Measurements from ENCODE around the gene CRABP2. TPM values are rescaled to one million over a fixed set of nuclear protein-coding genes. Genes with fewer than 3 reads are reported as not detected.
A peak's percentile ranks its signal among the peaks of the same experiment; 100 is the strongest.

CRABP2 gene
- total and polyA plus RNA-seq, 2 of the 13 experiments (the other 11 are each of a cell fraction or from before 2014, with no cell fraction given), result 0.40 to 0.60 TPM

DNA sequence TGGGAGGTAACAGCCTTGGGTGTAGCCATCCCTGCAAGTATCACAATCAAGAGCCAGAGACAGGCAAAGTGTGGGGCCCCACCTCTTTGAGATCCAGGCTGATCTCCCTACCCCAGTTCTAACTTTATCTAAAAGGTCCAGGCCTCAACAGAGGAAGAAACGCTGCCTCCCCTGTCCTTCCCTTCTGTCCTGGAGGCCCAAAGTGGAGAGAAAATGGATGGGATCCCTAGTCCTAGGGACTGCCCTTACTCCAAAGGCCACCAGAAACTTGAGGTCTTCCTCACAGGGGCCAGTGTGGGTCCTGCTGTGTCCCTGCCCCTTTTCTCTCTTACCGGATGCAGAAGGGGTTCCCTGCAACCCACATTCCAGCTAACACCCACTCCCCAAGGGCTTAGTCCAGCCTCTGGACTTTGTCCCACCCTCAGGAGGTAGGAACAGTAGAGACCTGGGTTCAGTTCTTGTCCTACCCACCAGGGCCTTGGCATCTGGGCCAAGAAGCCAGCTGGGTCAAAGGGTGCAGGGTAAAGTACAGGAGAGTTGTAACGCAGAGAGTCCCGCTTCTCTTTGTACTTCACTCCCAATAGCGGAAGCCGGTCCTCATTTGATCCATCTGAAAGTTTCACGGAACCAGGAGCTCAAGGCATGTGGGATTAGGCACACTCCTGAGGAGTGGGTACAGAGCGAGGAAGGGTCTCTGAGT lies 44.2 kb upstream of the CRABP2 start (continued):
- no peak; the same call in 1 of the 2 replicates for TF ChIP-seq TP53 (CRISPR knock-in tag; conservative IDR thresholded peaks at IDR 0.05)
- no peak for TF ChIP-seq ZFP82 (CRISPR knock-in tag; IDR thresholded peaks at IDR 0.05; ENCODE audit: borderline replicate concordance)
- TF ChIP-seq NFATC3 (CRISPR knock-in tag; IDR thresholded peaks at IDR 0.05), result no peak
- no peak for TF ChIP-seq SMC3 (IDR thresholded peaks at IDR 0.05; ENCODE audit: low read length)
- TF ChIP-seq SNAI1 (CRISPR knock-in tag; IDR thresholded peaks at IDR 0.05; ENCODE audit: borderline replicate concordance), result no peak
- no peak for TF ChIP-seq ZNF3 (CRISPR knock-in tag; IDR thresholded peaks at IDR 0.05)
- TF ChIP-seq NR1H2 (CRISPR knock-in tag; IDR thresholded peaks at IDR 0.05; ENCODE audit: borderline replicate concordance, low read depth), result no peak
- no peak for TF ChIP-seq ZNF615 (CRISPR knock-in tag; IDR thresholded peaks at IDR 0.05; ENCODE audit: borderline replicate concordance)
- TF ChIP-seq HNRNPLL (IDR thresholded peaks at IDR 0.05; ENCODE audit: low read depth, low read length, poor library complexity, severe bottlenecking), result no peak
- TF ChIP-seq ZNF543 (CRISPR knock-in tag; IDR thresholded peaks at IDR 0.05), result no peak
- TF ChIP-seq ZNF274 (CRISPR knock-in tag; IDR thresholded peaks at IDR 0.05), result no peak
- peak in 1 of 2 experiments; percentile 38; a peak in 1 of 4 replicates for TF ChIP-seq NR2F1 (CRISPR knock-in tag; IDR thresholded peaks at IDR 0.05)
- TF ChIP-seq, protein P1, sequence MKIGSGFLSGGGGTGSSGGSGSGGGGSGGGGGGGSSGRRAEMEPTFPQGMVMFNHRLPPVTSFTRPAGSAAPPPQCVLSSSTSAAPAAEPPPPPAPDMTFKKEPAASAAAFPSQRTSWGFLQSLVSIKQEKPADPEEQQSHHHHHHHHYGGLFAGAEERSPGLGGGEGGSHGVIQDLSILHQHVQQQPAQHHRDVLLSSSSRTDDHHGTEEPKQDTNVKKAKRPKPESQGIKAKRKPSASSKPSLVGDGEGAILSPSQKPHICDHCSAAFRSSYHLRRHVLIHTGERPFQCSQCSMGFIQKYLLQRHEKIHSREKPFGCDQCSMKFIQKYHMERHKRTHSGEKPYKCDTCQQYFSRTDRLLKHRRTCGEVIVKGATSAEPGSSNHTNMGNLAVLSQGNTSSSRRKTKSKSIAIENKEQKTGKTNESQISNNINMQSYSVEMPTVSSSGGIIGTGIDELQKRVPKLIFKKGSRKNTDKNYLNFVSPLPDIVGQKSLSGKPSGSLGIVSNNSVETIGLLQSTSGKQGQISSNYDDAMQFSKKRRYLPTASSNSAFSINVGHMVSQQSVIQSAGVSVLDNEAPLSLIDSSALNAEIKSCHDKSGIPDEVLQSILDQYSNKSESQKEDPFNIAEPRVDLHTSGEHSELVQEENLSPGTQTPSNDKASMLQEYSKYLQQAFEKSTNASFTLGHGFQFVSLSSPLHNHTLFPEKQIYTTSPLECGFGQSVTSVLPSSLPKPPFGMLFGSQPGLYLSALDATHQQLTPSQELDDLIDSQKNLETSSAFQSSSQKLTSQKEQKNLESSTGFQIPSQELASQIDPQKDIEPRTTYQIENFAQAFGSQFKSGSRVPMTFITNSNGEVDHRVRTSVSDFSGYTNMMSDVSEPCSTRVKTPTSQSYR (CRISPR knock-in tag; IDR thresholded peaks at IDR 0.05; ENCODE audit: borderline replicate concordance), result peak; percentile 14; the same call in 1 of the 2 replicates
- TF ChIP-seq ZNF460 (CRISPR knock-in tag; IDR thresholded peaks at IDR 0.05; ENCODE audit: borderline replicate concordance), result no peak
- TF ChIP-seq, protein P2, sequence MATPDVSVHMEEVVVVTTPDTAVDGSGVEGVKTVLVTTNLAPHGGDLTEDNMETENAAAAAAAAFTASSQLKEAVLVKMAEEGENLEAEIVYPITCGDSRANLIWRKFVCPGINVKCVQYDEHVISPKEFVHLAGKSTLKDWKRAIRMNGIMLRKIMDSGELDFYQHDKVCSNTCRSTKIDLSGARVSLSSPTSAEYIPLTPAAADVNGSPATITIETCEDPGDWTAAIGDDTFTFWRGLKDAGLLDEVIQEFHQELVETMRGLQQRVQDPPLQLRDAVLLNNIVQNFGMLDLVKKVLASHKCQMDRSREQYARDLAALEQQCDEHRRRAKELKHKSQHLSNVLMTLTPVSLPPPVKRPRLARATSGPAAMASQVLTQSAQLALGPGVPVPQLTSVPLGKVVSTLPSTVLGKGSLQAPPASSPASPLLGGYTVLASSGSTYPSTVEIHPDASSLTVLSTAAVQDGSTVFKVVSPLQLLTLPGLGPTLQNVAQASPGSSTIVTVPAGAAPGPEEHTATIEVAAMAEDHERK (CRISPR knock-in tag; IDR thresholded peaks at IDR 0.05; ENCODE audit: low read depth), result no peak
- TF ChIP-seq, protein P3, sequence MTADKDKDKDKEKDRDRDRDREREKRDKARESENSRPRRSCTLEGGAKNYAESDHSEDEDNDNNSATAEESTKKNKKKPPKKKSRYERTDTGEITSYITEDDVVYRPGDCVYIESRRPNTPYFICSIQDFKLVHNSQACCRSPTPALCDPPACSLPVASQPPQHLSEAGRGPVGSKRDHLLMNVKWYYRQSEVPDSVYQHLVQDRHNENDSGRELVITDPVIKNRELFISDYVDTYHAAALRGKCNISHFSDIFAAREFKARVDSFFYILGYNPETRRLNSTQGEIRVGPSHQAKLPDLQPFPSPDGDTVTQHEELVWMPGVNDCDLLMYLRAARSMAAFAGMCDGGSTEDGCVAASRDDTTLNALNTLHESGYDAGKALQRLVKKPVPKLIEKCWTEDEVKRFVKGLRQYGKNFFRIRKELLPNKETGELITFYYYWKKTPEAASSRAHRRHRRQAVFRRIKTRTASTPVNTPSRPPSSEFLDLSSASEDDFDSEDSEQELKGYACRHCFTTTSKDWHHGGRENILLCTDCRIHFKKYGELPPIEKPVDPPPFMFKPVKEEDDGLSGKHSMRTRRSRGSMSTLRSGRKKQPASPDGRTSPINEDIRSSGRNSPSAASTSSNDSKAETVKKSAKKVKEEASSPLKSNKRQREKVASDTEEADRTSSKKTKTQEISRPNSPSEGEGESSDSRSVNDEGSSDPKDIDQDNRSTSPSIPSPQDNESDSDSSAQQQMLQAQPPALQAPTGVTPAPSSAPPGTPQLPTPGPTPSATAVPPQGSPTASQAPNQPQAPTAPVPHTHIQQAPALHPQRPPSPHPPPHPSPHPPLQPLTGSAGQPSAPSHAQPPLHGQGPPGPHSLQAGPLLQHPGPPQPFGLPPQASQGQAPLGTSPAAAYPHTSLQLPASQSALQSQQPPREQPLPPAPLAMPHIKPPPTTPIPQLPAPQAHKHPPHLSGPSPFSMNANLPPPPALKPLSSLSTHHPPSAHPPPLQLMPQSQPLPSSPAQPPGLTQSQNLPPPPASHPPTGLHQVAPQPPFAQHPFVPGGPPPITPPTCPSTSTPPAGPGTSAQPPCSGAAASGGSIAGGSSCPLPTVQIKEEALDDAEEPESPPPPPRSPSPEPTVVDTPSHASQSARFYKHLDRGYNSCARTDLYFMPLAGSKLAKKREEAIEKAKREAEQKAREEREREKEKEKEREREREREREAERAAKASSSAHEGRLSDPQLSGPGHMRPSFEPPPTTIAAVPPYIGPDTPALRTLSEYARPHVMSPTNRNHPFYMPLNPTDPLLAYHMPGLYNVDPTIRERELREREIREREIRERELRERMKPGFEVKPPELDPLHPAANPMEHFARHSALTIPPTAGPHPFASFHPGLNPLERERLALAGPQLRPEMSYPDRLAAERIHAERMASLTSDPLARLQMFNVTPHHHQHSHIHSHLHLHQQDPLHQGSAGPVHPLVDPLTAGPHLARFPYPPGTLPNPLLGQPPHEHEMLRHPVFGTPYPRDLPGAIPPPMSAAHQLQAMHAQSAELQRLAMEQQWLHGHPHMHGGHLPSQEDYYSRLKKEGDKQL (CRISPR knock-in tag; IDR thresholded peaks at IDR 0.05; ENCODE audit: low read depth), result no peak
